Activated T-helper 1 cell treated with anti-CD3 and anti-CD28 coated beads, Interleukin-2, amount 50 U/mL, for 16 hours (primary cell): ENCODE measurements around the gene SLC6A11.

ENCODE experiments used
- DNase-seq, 2 donors: peaks; one replicate each; pipeline ENCODE4 v3.0.0-alpha.2; 2020; ENCODE audit warnings: low read depth in 1 of 2, low spot score in 1 of 2

Gene SLC6A11

DNA sequence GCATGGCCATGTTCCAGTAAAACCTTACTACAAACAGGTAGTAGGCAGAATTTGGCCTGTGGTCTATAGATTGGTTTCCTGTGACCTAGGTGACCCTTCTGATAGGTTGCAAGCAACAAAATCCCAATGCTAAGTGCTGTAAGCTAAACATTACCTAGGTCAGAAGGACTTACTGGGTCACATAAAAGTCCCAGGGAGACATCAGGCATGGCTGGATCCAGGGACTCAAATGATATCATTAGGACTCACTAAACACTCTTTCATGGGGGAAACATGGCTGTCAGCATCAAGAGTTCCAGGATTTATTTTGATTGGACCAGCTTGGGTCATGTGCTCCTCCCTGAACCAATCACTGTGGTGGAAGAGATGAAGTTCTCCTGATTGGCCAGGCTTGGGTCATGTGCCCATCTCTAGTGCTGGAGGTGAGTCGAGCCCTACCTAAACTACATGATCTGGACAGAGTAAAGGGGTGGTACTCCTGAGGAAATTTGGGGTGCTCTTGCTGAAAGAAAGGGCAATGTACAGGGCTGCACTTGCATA lies 159.7 kb downstream of the SLC6A11 start:
- DNase-seq: no peak

DNA sequence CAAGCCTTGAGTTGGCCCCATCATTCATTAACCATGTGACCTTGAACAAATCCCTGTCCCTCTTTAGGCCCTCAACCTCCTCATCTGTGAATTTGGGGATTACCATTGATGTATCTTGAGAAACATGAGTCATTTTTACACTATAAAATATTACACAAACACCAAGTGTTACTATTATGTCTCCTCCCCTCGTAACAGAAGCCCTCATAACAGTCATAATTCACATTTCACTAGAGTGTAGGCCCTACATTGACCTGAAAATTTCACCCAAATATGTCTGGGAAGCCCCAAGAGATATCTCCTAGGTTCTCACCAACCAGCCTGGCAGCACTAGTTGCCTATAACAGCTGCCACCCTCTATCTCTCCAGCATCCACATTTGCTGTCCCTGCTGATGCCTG lies 160.7 kb downstream of the SLC6A11 start:
- DNase-seq: no peak

DNA sequence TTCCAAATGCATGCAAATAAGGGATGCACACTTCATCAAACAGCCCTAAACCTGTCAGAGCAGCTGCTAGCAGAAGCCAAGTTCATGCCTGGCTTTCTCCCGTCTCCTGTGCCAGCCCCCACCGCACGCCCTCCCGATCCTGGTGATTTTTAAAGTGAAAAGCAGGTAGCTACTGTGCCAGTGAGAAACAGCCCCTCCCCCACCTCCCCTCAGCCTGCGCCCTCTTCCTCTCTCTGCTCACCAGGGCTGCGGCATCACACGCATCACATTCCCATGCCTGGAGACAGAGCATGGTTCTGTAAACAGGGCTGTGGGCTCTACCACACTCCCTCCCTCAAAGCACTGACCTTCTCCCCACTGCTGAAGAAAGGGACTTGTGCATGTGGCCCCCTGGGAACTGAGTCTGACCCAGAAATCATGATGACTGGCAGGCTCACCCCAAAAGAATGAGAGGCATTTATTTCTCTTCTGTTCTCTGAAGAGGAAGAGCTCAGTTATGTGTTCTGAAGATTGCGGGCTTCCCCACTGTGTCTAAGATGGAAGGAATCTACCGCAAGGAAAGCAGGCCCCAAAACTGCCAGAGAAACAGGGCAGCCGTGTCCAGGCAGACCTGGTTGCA lies 162.0 kb downstream of the SLC6A11 start:
- no peak for DNase-seq

DNA sequence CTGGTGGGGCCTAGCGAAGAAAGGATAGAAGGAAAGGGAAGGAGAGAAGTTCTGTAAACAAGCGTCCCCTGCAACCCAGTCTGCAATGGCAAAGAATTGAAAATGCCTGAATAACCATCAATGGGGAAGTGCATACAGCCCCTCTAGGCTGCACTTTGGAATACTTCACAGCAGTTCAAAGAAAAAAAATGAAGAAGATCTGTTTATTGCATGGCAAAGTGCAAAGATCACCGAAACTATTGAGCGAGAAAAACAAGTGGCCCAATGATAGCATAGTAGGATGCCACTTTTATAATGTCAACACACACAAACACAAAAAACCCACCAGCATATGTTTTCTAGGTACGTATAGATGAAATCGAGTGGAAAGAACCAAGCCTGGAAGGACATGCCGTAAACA lies 162.9 kb downstream of the SLC6A11 start:
- no peak for DNase-seq

DNA sequence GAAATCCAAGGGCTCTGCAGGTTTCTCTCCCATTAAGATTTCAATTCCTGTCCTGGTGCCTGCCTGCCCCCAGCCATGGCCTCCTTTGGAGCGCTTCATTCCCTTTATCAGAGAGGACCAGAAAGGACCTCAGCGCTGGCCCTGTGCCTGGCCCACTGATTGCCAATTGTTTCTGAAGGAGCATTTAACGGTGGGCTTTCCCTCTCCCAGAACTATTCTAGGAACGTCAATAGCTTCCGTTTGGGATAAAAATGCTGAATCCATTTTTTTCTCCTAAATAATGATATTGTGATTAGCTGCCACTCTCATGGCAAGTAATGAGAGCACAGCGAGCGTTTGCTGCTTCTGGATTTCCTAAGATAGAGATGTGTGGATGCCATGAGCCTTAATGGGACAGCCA lies 164.3 kb downstream of the SLC6A11 start:
- DNase-seq: no peak

DNA sequence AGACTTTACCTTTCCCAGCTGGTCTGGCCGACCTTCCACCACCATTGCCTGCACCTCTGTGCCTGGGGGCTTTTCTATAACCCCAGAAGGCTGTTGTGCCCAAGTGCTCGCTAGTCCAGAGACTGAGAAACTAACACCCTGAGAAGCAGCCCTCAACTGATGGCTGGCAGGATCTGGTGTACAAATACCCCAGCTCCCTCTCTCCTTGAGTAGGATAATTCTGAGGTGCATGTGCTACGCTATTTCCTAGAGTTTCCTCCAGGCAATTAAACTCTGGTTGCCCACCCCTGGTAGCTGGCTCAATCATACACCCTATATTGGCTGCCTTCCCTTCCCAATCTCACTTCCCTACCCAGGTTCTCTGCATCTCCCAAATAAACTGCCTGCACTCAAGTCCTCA lies 165.0 kb downstream of the SLC6A11 start:
- DNase-seq: no peak

DNA sequence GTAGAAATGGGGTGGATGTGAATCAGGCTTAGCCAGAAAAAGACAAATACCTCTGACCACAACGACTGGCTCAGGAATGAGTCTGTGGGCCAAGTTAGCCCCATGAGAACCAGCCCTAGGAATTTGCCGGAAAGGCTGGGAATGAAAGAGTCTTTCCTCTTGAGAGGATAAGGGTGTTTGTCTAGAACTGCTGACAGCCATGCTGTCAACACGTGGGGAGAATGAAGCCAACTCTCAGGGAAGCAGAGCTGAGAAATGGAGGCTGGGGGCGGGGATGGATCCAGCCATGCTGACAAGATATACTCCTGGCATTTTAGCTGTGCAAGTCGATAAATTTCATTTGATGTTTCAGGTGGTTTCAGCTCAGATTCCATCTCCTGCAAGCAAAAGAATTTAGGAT lies 165.9 kb downstream of the SLC6A11 start:
- DNase-seq: no peak

DNA sequence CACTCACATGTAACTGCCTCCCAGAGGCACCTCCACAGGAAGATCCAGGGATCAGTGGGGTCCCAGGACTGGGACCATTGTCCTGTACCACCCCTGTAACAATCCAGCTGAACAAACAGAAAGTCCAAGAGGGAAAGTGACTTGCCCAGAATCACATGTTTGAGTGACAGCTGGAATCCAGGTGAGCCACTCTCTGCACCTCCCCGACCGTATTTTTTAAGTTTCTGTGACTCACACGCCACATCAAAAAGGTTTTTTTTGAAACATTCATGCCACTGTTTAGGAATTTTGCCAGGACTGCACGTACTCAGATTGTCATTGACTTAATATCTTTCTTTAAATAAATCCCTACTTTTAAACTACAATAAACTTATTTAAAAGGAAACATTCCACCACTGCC lies 166.8 kb downstream of the SLC6A11 start:
- no peak for DNase-seq

DNA sequence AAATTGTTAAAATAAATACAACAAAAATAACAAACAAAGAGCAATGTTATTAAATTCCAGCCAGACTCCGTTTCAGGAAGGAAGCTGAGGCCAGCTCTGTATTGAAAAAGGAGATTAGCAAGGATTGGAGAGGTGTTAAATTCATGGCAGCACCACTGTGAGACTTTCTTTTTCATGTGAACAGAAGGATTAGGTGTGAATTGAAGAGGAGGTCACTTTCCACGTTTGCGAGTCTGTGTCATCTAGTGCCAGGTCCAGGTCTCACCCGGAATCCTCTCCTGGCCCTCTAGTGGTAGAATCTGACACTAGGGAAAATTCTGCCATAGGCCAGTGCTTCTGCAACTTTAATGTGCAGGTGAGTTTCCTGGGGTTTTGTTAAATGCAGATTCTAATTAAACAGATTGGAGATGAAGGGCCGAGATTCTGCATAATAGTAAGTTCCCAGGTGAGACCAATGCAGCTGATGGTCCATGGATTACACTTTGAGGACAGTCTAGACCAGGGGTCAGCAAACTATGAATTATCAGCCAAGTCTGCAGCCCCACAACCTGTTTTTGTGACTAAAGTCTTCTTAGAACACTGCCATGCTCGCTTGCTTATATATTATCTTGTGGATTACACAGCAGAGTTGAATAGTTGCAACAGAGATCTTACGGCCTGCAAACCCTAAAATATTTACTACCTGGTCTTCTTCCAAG lies 167.3 kb downstream of the SLC6A11 start:
- no peak for DNase-seq

DNA sequence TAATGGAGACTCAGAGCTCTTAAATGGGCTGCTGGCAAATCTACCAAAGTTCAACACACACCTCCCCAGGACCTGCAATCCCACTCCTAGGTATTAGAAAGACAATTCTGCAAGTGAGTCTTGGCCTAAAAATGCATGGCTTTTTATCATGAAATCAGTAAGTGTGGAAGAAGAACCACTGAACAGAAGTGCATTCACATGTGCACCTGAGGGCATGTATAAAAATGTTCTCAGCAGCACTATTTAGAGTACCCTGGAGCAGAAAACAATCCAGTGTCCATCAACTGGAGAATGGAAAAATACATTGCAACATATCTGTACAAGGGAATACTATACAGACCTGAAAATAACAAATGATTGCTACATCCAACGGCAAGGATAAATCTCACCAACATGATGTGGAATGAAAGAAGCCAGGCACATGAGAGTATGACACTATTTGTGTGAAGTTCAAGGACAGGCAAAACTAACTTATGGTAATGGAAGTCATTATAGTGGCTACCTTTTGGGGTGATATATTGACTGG lies 168.4 kb downstream of the SLC6A11 start:
- no peak for DNase-seq

DNA sequence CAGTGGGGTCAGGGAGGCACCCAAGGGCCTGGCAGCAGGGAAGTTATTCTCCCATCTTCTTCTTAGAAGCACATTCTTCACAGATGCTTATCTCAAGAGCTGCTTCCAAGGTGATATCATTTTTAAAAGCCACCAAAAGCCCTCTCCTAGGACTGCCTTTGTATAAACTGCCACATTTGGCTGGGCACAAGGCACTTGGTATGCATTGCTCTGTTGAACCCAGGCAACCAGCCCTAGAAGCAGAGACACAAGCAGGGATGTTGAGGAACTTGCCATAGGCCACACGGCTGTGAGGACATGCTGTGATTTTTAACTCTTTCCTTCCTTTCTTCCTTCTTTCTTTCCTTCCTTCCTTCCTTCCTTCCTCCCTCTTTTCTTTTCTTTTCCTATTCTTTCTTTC lies 169.2 kb downstream of the SLC6A11 start:
- no peak for DNase-seq

DNA sequence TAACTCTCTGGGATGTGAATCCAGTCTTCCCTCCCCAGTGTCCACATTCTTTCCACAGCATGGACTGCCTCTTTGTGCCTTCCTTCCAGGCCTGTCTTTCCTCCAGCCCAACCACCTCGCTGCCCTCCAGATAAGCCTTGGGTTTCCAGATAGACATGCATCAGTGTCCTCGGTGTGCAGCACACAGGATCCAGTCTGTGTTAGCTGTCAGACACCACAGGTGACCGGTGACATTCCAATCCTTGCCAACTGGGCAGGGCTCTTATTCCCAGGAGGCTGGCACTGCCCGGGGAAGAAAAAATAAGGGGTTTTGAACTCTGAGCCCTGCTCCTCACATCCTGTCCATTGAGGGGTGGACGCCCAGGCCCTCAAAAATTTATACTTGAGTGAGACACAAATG lies 170.6 kb downstream of the SLC6A11 start:
- DNase-seq: no peak

DNA sequence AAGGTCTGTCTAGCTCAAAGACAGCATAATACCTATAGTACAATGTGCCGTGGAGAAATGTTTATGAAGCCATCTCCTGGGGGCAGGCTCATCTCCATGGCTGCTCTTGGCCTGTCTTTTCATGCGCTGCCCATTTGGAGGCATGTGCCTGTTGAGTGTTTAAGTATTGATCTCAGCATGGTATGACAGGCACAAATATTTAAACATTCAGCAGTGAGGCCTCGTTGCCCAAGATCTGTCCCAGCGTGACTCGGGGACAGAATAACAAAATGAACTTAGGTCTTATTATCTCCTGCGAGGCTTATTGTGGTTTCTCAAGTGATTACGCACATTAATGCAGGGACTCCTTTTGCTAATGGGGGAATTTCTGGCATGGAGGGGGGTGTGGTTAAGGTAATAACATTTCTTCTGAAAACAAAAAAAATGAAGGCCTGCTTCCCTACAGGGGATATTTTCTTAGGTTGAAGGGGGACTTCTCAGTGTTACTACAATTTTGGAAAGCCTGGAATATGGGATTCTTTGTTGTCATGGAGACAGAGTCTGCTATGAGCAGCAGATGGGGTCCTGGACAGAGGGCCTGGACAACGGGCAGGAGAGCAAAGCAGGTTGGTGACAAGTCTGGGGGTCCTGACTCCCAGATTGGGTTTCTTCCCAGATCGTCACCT lies 172.1 kb downstream of the SLC6A11 start:
- no peak for DNase-seq

DNA sequence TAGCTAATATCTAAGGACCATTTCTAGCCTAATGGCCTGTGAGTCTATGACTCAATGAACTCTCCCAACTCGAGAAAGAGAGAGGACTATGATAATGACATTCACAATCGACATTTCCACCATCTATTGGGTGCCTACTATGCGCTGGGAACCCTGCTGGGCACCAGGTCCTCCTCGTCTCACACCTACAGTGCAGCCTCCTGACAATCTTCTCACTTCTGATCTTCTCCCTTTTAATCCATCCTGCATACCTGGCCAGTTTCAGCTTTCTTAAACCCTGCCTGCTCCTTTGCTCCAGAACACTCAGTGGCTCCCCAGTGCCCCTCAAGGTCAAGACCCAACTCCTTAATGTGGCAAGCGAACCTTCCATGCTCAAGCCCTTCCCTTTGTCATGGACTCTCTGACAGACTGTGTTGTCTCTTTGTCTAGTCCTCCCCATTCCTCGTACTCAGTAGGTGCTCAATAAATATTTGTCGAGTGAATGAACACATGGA lies 173.0 kb downstream of the SLC6A11 start:
- no peak for DNase-seq
